Left hindlimb (tissue), 1 donor: ENCODE measurements around the gene SLC6A1.
A peak's percentile ranks its signal among the peaks of the same experiment; 100 is the strongest.

ENCODE experiments used
- DNase-seq: peaks from one replicate; pipeline ENCODE4 v3.0.0-alpha.2; 2018

The SLC6A1 gene

DNA sequence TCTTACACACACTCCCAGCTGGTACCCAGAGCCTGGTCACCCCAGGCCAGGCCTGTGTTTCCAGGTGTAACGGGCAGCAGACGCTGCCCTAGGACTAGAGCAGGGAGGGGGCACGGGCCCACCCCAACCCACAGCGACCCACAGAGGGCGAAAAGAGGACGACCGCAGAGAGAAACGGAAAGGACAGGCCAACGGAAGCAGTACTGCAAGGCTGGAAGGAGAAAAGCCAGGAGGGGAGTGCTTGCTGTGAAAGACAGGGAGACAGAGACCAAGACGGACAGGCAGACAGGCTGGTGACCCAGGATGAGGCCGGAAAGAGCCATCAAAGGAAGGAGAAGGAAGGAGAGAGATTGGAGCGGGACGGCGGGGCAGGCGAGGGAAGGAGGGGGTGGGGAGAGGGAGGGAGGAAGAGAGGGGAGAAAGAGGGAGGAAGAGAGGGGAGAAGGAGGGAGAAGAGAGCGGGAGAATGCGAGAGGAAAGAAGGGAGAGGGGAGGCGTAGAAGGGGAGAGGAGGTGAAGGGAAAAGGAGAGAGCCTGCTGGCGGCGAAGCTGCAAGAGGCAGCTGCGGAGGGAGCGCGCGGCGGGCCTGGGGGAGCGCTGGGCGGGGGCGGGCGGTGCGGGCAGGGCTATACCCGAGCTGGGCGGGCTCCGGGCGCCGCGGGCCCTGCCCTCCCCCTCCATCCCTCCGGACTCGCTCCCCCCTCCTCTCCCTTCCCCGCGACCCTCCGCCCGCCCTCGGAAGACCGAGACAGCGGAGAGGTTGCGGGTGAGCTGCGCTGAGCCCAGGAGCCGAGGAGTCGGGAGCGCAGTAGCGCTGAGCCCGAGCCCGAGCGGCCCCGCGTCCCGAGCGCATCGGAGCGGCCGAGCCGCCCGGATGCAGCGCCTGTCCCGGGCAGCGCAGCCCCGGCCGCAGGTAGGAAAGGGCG is at the start of gene SLC6A1:
SLC6A1 (plus strand) TSS at position 732 of the 926 bp plus-strand sequence. CDS start 24,464 bp downstream, outside the sequence.
- DNase-seq = peak; percentile 58

DNA sequence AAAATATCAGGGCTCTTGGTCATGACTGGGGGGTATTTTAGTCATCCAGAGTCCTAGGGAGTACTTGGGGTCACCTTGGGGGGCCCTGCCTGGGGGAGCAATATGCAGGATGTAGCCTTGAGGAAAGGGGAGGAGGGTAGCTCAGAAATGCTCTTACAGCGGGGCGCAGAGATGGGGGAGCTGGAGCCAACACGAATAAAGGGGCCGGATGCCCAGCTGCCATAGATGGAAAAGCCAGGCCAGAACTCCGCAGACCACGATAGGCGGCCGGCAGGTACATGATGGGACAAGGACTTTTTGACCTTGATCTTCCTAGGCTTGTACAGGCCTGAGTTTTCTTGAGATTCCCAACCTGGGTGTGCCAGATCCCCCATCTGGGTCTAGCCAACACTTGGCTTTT is 47.7 kb upstream of the SLC6A1 start:
- no peak for DNase-seq

- no peak for DNase-seq
Measured at GRCh38 chr3:10945683-10946287, 46.8 kb upstream of the SLC6A1 start.

GRCh38 chr3:10946526-10946925 is 46.0 kb upstream of the SLC6A1 start:
- no peak for DNase-seq

GRCh38 chr3:10948326-10948725 is 44.2 kb upstream of the SLC6A1 start:
- DNase-seq = no peak

DNA sequence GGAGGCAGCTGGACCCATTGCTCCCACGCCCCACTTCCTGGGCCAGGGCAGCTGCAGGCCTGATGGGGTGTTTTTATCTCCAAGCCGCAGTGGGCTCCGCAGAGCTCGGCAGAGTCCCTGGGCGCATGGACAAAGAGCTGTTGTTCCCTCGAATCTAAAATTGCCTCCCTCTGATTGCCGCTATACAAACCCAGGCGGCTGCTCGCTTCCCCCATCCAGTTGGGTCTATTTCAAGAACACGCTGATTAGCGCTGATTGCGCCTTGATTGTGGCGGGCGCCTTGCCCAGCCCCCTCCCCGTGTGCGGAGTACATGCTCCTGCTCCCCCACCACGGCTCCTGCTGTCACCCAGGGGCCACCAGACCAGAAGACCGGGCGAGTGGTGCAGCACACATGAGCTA is 43.4 kb upstream of the SLC6A1 start:
- DNase-seq = no peak

GRCh38 chr3:10950476-10951294 is 41.9 kb upstream of the SLC6A1 start:
- DNase-seq = no peak

DNA sequence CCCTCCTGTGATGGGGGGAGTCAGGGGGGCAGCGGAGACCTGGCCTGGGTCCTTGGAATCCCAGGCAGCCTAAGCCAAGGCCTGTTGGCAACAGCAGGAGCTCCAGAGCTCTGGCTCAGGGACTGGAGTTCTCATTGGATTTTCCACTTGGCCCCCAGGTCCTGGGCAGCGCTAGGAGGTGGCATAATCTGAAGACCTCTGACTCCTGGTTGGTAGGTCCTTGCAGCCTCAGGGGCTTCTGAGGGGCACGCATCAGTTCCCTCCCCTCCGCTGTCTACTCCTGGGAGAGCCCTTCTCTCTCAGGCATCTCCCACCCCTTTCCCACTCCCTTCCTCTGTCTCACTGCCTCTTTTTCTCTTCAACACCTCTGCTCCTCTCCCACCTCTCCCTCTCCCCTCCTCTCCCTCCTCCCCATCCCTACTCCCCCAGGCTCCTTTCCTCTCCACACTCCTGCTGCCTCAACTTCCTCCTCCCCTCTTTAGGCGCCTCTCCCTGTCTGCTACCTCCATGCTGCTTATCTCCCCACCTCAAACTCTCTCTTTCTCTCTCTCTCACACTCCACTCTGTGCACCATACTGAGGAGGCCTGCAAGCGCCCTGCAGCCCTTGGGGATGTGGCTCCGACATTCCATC is 41.1 kb upstream of the SLC6A1 start:
- no peak for DNase-seq

DNA sequence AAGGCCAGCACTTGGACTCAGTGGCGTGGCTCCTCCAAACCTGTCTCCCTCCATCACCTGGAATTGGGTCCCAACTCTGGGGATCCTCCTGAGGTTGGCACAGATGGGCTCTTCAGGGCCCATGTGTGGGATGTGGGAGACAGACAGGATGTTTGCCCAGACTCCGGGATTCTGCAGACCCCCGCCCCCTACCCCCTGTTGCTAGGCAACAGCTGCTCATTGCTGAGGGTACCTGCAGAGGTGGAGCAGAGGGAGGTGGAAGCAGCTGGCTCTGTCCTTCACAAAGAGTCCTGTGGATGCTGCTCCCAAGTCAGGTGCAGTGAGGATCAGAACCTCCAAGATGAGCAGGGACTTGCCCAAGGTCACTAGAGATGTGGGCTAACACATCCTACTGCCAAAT is 40.0 kb upstream of the SLC6A1 start:
- no peak for DNase-seq

DNA sequence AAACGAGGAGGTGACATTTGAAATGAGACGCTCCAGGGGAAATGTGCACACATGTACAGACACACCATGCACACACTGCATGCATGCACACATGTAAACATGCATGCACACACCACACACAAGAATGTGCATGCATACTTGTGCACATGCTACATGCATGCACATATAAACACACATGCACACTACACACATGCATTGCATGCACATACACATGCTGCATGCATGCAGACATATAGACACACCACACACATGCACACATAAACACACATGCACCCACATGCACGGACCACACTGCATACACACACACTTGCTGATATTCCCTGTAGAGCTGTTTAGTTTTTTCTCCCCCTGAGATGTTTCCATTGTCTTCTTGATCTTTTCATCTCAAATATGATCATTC is 37.8 kb upstream of the SLC6A1 start:
- DNase-seq = no peak

- DNase-seq = peak; percentile 72
Measured at GRCh38 chr3:10955711-10956453, 36.7 kb upstream of the SLC6A1 start.

- no peak for DNase-seq
Measured at GRCh38 chr3:10956531-10956930, 36.0 kb upstream of the SLC6A1 start.

DNA sequence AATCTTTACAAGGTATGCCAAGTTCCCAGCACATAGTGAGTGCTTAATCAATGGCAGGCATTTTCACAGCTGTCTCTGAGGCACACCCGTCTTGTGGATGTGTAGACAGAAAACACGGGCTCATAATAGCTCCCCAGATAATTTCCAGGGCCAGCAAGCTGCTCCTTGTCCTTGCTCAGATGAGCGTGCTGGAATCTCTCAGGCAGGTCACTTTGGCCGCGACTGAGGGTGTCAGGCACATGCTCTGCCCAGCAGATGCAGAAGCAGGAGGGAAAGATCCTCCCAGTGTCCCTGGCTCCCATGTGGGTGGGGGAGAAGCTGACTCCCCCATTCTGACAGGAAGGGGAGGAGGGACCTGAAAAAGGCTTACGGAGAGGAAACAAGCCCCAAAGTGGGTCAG is 35.6 kb upstream of the SLC6A1 start:
- DNase-seq = no peak

DNA sequence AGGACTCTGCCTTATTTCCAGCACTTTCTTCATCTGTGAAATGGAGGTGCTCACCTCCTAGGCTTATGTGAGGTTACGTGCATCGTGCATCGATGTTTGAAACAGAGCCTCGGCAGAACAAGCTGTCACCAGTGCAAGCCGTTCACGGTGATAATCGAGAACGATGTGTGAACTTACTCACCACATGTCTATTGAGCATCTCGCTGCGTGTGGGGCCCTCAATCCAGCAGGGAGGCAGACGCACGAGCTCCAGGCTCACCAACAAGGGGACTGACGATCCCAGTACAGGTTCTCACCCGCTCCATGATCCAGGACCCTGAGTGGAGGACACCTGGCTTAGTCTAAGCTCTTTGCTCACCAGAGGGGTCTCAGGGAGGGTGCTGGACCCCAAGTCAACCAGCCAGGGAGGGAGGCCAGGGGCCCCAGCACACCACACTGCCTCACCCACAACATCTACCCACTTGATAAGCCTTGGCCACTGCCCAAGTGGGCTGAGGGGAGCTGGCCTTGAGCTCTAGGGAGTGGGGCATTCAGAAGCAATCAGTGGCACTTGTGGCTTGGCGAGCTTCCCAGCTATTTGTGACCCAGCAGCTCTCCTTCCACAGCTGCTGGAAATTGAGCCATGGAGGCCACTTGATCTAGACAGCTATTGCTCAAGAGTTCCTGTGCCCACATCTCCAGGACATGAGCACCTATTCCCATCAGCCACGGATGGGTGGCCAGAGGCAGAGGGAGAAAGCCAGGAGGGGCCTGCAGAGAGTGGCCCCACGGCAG is 34.4 kb upstream of the SLC6A1 start:
- peak; percentile 47 for DNase-seq

- no peak for DNase-seq
Measured at GRCh38 chr3:10960255-10960654, 32.3 kb upstream of the SLC6A1 start.

GRCh38 chr3:10961921-10962320 is 30.6 kb upstream of the SLC6A1 start:
- no peak for DNase-seq

DNA sequence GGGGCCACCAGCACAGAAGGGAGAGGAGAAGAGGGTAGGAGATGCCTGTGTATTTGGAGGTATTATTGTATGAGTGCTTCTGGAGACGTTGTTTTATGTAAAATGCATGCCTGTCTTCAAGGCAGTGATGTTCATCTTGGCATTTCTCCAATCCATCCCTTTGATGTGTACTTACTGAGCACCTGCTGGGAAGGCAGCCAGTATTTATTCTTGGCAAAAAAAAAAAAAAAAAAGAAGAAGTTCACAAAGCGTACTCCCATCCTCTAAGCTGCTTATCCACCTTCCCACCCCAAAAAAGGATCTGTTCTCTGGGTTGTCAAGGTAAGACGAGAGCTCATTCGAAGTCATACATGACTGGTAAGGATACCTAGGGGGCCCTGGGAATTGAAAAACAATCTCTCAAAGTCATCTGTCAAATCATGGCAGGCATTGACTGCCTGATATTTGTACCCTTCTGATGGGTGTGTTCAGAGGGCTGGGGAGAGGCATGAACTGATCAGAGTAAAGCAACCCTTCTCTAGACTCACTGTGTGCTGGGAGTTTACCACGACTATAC is 30.0 kb upstream of the SLC6A1 start:
- DNase-seq = no peak

DNA sequence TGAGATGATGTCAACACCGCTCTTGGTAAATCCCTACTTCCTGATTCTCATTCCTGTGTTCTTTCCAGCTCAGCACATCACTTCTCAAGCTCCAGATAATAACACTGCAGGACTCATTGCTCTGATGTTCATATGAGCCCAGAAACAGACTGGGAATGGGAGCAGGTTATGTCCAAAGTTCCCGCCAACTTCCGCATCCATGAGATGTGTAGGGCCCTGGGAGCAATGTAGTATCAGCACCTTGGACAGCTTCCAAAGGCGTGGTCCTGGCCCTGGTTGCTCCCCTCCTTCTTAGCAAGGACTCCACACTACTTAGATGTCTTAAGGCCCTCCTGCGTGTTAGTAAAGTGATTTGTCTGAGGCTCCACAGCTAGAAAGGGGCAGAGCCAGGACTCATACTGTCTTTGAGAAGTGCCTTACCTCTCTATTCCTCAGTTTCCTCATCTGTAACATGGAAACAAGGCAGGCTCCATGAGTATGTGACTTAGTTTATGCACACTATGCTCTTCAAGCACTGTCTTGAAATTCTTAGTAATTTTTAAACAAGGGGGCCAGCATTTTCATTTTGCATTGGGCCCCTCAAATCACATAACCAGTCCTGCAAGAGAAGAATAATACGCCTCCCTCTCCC is 27.9 kb upstream of the SLC6A1 start:
- DNase-seq = no peak

DNA sequence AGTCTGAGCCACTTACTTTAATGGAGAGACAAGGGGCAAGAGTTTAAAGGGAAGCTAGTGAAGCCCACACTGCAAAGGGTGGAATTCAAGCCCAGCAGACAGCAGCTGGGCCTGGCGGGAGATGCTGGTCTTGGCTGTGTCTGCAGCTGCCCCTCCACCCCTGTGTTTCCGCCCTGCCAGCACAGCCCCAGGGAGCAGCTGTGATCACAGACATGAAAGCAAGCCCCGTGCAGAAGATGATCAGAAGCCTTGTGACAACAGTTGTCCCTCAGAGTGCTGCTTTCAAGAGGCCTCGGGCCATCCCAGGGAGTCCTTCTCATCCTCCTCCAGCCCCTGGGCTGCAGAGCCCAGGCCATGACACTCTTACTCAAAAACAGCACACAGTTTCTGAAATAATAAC is 24.1 kb upstream of the SLC6A1 start:
- peak; percentile 64 for DNase-seq

- no peak for DNase-seq
Measured at GRCh38 chr3:10970306-10970960, 22.1 kb upstream of the SLC6A1 start.
